ENCODE measurements around the gene SIK3.
"Not testable (repeated sequence)": the region's sequence is repeated elsewhere in the genome, so short reads cannot be mapped to it uniquely, and the experiment has no call there.

Gene SIK3

GRCh38 chr11:116813170-116813569, 285.1 kb downstream of the SIK3 start:
- DNase-seq = no peak

- no peak for DNase-seq
These were observed 286.1 kb downstream of the SIK3 start for GRCh38 chr11:116812109-116812508.

GRCh38 chr11:116811194-116811593, 287.0 kb downstream of the SIK3 start:
- DNase-seq = no peak

GRCh38 chr11:116808262-116809175, 289.7 kb downstream of the SIK3 start:
- no peak for DNase-seq

- DNase-seq = no peak
These were observed 290.5 kb downstream of the SIK3 start for GRCh38 chr11:116807601-116808261.

GRCh38 chr11:116804001-116804400, 294.2 kb downstream of the SIK3 start:
- DNase-seq = no peak

- not testable (repeated sequence) for DNase-seq
These were observed 296.6 kb downstream of the SIK3 start for GRCh38 chr11:116801662-116802061.

- DNase-seq = no peak
These were observed 297.6 kb downstream of the SIK3 start for GRCh38 chr11:116800610-116801009.

- no peak for DNase-seq
These were observed 299.9 kb downstream of the SIK3 start for GRCh38 chr11:116798368-116798767.

GRCh38 chr11:116797816-116798215, 300.4 kb downstream of the SIK3 start:
- DNase-seq = no peak

GRCh38 chr11:116796548-116796947, 301.7 kb downstream of the SIK3 start:
- DNase-seq = no peak

- no peak for DNase-seq
These were observed 303.4 kb downstream of the SIK3 start for GRCh38 chr11:116794851-116795250.

GRCh38 chr11:116793772-116794097, 304.5 kb downstream of the SIK3 start:
- DNase-seq = no peak
